Mesendoderm (in vitro differentiated cells): ENCODE data around the gene LGALS4.
"Not testable (repeated sequence)": the region's sequence is repeated elsewhere in the genome, so short reads cannot be mapped to it uniquely, and the experiment has no call there.

Experiments used
- DNase-seq: peaks from one replicate; pipeline ENCODE4 v3.0.0; 2013
- H2AK5ac ChIP-seq: 2 replicates; pipeline ENCODE4 v1.6.1; 2013; ENCODE audit warnings: low read length, inconsistent platforms
- H2BK120ac ChIP-seq: 2 replicates; pipeline ENCODE4 v1.6.1; 2013; ENCODE audit warnings: low read depth, mild to moderate bottlenecking, low read length, moderate library complexity, mixed read lengths
- H2BK15ac ChIP-seq: replicated peaks from 2 replicates; pipeline ENCODE4 v1.6.1; 2013; ENCODE audit warnings: low read depth, mild to moderate bottlenecking, moderate library complexity
- H2BK5ac ChIP-seq: 2 replicates; pipeline ENCODE4 v1.6.1; 2013; ENCODE audit warnings: low read length, inconsistent platforms
- H3K18ac ChIP-seq: 2 replicates; pipeline ENCODE4 v1.6.1; 2013; ENCODE audit warnings: mild to moderate bottlenecking, low read length, mixed read lengths
- H3K23ac ChIP-seq: one replicate; pipeline ENCODE4 v1.6.1; 2013; ENCODE audit warnings: low read length
- H3K27ac ChIP-seq: 2 replicates; pipeline ENCODE4 v1.5.1; 2013; ENCODE audit warnings: low read depth, mild to moderate bottlenecking, inconsistent platforms, low read length, moderate library complexity
- H3K27me3 ChIP-seq: 2 replicates; pipeline ENCODE4 v1.6.1; 2013; ENCODE audit warnings: low read length, control low read depth, mild to moderate bottlenecking, inconsistent platforms; ENCODE audit not compliant: insufficient read depth, poor library complexity
- H3K36me3 ChIP-seq: 2 replicates; pipeline ENCODE4 v1.6.1; 2013; ENCODE audit warnings: low read length, inconsistent platforms; ENCODE audit not compliant: control insufficient read depth, insufficient read depth
- H3K4ac ChIP-seq: one replicate; pipeline ENCODE4 v1.6.1; 2013; ENCODE audit warnings: low read depth, mild to moderate bottlenecking, low read length, moderate library complexity
- H3K4me1 ChIP-seq: 2 replicates; pipeline ENCODE4 v1.6.1; 2013; ENCODE audit warnings: low read depth, low read length, inconsistent platforms; ENCODE audit not compliant: control insufficient read depth
- H3K4me2 ChIP-seq: 2 replicates; pipeline ENCODE4 v1.6.1; 2013; ENCODE audit warnings: low read length
- H3K4me3 ChIP-seq: 2 replicates; pipeline ENCODE4 v1.5.1; 2013; ENCODE audit warnings: mild to moderate bottlenecking, low read length
- H3K56ac ChIP-seq: one replicate; pipeline ENCODE4 v1.6.1; 2013; ENCODE audit warnings: low read length
- H3K79me1 ChIP-seq: 2 replicates; pipeline ENCODE4 v1.6.1; 2013; ENCODE audit warnings: low read length, inconsistent platforms
- H3K79me2 ChIP-seq: 2 replicates; pipeline ENCODE4 v1.6.1; 2013; ENCODE audit warnings: mild to moderate bottlenecking, low read length; ENCODE audit not compliant: control insufficient read depth, insufficient read depth
- H3K9ac ChIP-seq: 2 replicates; pipeline ENCODE4 v1.6.1; 2013; ENCODE audit warnings: low read length, inconsistent platforms
- H4K5ac ChIP-seq: one replicate; pipeline ENCODE4 v1.6.1; 2013; ENCODE audit warnings: low read length
- H4K8ac ChIP-seq: one replicate; pipeline ENCODE4 v1.6.1; 2013; ENCODE audit warnings: low read depth, mild to moderate bottlenecking, control low read depth, low read length, moderate library complexity
- WGBS: extraction: QIAGEN DNeasy Blood & Tissue Kit; methylation state at CpG from one replicate; pipeline ENCODE4 v1.1.7; 2013; ENCODE audit warnings: low lambda C conversion rate, missing lambda C conversion rate; ENCODE audit not compliant: insufficient coverage; ENCODE audit errors: extremely low coverage; 5-methylcytosine and 5-hydroxymethylcytosine counted together

The LGALS4 gene

DNA sequence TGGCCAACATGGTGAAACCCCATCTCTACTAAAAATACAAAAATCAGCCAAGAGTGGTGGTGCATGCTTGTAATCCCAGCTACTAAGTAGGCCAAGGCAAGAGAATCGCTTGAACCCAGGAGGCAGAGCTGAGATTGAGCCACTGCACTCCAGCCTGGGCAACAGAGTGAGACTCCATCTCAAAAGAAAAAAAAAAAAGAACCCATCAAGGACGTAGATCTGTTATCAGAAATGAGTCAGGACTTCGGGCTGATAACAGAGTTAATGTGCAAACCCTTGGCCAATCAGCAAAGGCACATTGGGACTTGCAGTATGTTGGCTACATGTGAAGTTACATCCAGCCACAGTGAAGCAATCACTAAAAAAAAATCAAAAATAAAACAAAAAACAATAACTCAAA lies 28.5 kb downstream of the LGALS4 start:
- Histone ChIP-seq H2BK5ac (no peak overlapping the region), H3K27ac (no peak overlapping the region)
- no CpG with 5 or more reads among the region's 3 CpGs for whole genome bisulfite sequencing

GRCh38 chr19:38782212-38782611 lies 30.5 kb downstream of the LGALS4 start:
- not testable (repeated sequence) for H3K18ac ChIP-seq, H2AK5ac ChIP-seq, H3K27ac ChIP-seq, H4K5ac ChIP-seq, H3K36me3 ChIP-seq, H3K9ac ChIP-seq, H3K79me1 ChIP-seq, DNase-seq, H2BK5ac ChIP-seq, H3K79me2 ChIP-seq, H3K56ac ChIP-seq, H3K27me3 ChIP-seq, H2BK15ac ChIP-seq, H3K4me2 ChIP-seq, H3K4me1 ChIP-seq, H3K4ac ChIP-seq, H4K8ac ChIP-seq, H2BK120ac ChIP-seq, H3K23ac ChIP-seq, H3K4me3 ChIP-seq
- WGBS: no CpG with 5 or more reads among the region's 13 CpGs

More for the DNA sequence above, 28.5 kb downstream of the LGALS4 start:
- H4K8ac ChIP-seq: no peak overlapping the region
- no peaks in the 10 kb centered on the region for H3K36me3 ChIP-seq
- H3K4me3 ChIP-seq: no peak overlapping the region
- H2BK15ac ChIP-seq: no peak overlapping the region
- H3K79me2 ChIP-seq: no peaks in the 10 kb centered on the region
- no peak overlapping the region for H4K5ac ChIP-seq
- no peak overlapping the region for H3K56ac ChIP-seq
- no peaks in the 10 kb centered on the region for H3K4me1 ChIP-seq
- no peak overlapping the region for H2AK5ac ChIP-seq
- H3K9ac ChIP-seq: no peak overlapping the region
- no peak overlapping the region for H3K18ac ChIP-seq
- no peak overlapping the region for H3K4ac ChIP-seq
- no peak overlapping the region for H3K23ac ChIP-seq
- no peak overlapping the region for H2BK120ac ChIP-seq
- DNase-seq: peak; percentile 18
- no peaks in the 10 kb centered on the region for H3K27me3 ChIP-seq
- H3K79me1 ChIP-seq: no peaks in the 10 kb centered on the region
- no peak overlapping the region for H3K4me2 ChIP-seq

DNA sequence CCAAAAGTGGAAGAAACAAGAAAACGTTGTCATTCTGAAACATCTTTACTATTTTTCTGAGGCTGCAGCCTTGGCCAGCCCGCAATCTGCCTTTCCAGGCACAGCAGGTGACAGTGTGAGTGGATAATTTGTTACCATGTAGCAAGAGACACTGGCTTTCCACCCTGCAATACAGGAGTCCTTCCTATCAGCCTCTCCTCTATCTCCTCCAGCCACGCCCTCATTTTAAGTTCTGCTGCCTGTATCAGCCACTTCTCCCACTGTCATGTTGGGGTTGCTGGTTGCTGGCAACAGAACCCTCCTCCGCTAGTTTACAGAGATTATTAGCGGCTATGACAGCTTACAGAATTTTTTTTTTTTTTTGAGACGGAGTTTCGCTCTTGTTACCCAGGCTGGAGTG lies 31.7 kb downstream of the LGALS4 start:
- no peak overlapping the region for H2BK15ac ChIP-seq
- no peaks in the 10 kb centered on the region for H3K79me2 ChIP-seq
- no peak overlapping the region for H2BK5ac ChIP-seq
- no peaks in the 10 kb centered on the region for H3K36me3 ChIP-seq
- no peak overlapping the region for H3K56ac ChIP-seq
- no peak overlapping the region for H4K5ac ChIP-seq
- DNase-seq: no peak
- no peak overlapping the region for H4K8ac ChIP-seq
- no peak overlapping the region for H3K4ac ChIP-seq
- no peak overlapping the region for H3K4me2 ChIP-seq
- H3K9ac ChIP-seq: no peak overlapping the region
- H3K27me3 ChIP-seq: no peaks in the 10 kb centered on the region
- no peak overlapping the region for H3K23ac ChIP-seq
- H2AK5ac ChIP-seq: no peak overlapping the region
- WGBS: no CpG with 5 or more reads among the region's 7 CpGs
- H3K18ac ChIP-seq: no peak overlapping the region
- H3K4me3 ChIP-seq: no peak overlapping the region
- H3K4me1 ChIP-seq: no peaks in the 10 kb centered on the region
- no peak overlapping the region for H3K27ac ChIP-seq
- H2BK120ac ChIP-seq: no peak overlapping the region
- no peaks in the 10 kb centered on the region for H3K79me1 ChIP-seq

DNA sequence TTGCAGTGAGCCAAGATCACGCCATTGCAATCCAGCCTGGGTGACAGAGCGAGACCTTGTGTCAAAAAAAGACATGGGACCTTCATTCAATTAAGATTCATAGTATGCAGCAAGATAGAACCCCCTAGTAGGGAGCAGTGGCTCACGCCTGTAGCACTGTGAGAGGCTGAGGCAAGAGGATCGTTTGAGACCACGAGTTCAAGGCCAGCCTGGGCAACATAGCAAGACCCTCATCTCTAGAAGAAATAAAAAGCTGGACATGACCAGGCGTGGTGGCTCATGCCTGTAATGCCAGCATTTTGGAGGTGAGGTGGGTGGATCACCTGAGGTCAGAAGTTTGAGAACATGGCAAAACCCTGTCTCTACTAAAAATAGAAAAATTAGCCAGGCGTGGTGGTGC lies 32.3 kb downstream of the LGALS4 start:
- WGBS: no CpG with 5 or more reads among the region's 7 CpGs
- Histone ChIP-seq H3K23ac (no peak overlapping the region), H3K18ac (no peak overlapping the region), H3K4me3 (no peak overlapping the region), H3K27me3 (no peaks in the 10 kb centered on the region), H3K36me3 (no peaks in the 10 kb centered on the region), H4K5ac (no peak overlapping the region), H3K56ac (no peak overlapping the region), H2AK5ac (no peak overlapping the region), H2BK5ac (no peak overlapping the region), H4K8ac (no peak overlapping the region), H3K9ac (no peak overlapping the region), H3K4me2 (no peak overlapping the region), H3K79me1 (no peaks in the 10 kb centered on the region), H3K79me2 (no peaks in the 10 kb centered on the region), H3K4me1 (no peaks in the 10 kb centered on the region), H2BK15ac (no peak overlapping the region), H2BK120ac (no peak overlapping the region), H3K27ac (no peak overlapping the region), H3K4ac (no peak overlapping the region)
- no peak for DNase-seq

- H2BK15ac ChIP-seq: no peak overlapping the region
- no peak overlapping the region for H3K4ac ChIP-seq
- H2BK5ac ChIP-seq: no peak overlapping the region
- H3K27me3 ChIP-seq: no peaks in the 10 kb centered on the region
- H3K79me2 ChIP-seq: no peaks in the 10 kb centered on the region
- no peak overlapping the region for H3K4me2 ChIP-seq
- H4K8ac ChIP-seq: no peak overlapping the region
- no peak overlapping the region for H2AK5ac ChIP-seq
- H4K5ac ChIP-seq: no peak overlapping the region
- H3K4me1 ChIP-seq: no peaks in the 10 kb centered on the region
- no peak overlapping the region for H2BK120ac ChIP-seq
- H3K4me3 ChIP-seq: no peak overlapping the region
- no peak for DNase-seq
- no peak overlapping the region for H3K9ac ChIP-seq
- no peak overlapping the region for H3K23ac ChIP-seq
- H3K18ac ChIP-seq: no peak overlapping the region
- H3K79me1 ChIP-seq: no peaks in the 10 kb centered on the region
- H3K27ac ChIP-seq: no peak overlapping the region
- WGBS: no CpG with 5 or more reads among the region's 7 CpGs
- H3K56ac ChIP-seq: no peak overlapping the region
- H3K36me3 ChIP-seq: no peaks in the 10 kb centered on the region
These were observed 34.0 kb downstream of the LGALS4 start for GRCh38 chr19:38778733-38779132.

DNA sequence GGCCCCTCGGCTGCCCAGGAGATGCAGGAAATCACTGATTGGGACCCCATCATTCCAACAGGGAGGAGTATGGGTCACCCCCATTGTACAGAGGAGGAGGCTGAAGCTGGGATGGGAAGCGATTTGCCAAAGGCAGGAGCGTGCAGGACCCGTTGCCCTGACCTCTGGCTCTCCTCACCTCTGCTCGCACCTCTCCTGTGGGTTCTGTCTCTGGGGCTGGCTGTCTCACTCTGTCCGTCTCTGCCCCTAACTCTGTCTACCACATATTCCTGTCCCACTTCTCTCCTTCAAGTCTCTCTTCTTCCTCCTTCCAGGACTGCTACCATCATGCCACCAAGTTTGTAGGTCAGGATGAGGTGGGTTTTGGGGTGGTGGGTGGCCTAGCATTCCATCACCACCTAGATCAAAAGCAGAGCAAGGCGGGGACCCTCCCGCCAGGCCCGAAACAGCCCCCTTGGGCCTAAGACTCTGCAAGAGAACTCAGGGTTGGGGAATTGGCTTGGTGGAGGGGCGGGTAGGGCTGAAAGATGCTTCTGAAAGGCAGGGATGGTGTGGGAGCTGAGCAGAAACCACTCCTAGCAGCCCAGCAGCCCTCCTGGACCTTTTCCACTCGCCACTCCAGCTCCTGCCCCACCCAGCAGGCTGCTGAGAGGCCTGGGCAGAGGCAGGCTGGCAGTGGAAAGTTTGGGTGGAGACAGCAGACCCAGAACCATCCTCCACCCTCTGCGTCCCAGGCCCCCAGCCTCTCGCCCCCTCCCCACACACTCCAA lies 38.4 kb downstream of the LGALS4 start:
- Histone ChIP-seq H3K4me3 (no peak overlapping the region), H3K18ac (no peak overlapping the region), H2AK5ac (no peak overlapping the region), H4K5ac (no peak overlapping the region), H3K27ac (no peak overlapping the region), H2BK120ac (no peak overlapping the region), H3K79me1 (no peaks in the 10 kb centered on the region), H3K79me2 (no peaks in the 10 kb centered on the region), H3K56ac (no peak overlapping the region), H2BK15ac (no peak overlapping the region), H3K4me1 (no peaks in the 10 kb centered on the region), H3K23ac (no peak overlapping the region), H3K4ac (no peak overlapping the region), H4K8ac (no peak overlapping the region), H3K27me3 (no peaks in the 10 kb centered on the region), H3K9ac (no peak overlapping the region), H3K4me2 (no peak overlapping the region), H2BK5ac (no peak overlapping the region), H3K36me3 (no peaks in the 10 kb centered on the region)
- no peak for DNase-seq
- WGBS: no CpG with 5 or more reads among the region's 13 CpGs
